Right lobe of liver (tissue), 6 donors: ENCODE measurements around the gene ALPK3. TPM values are rescaled to one million over a fixed set of nuclear protein-coding genes. Genes with fewer than 3 reads are reported as not detected.

Experiments
- ATAC-seq, 4 donors: fragments of 200-7000 bp; cut with Tn5 transposase; one replicate each; pipeline ENCODE4 v1.9.1; 2020; ENCODE audit warnings: mild to moderate bottlenecking in 4 of 4, moderate library complexity in 4 of 4
- DNase-seq, 3 donors: peaks; one replicate each; pipeline ENCODE4 v3.0.0-alpha.2; 2020
- H3K27ac ChIP-seq, 3 donors: fragments of 200-600 bp; one replicate each; pipeline ENCODE4 v1.8.0; 2022
- H3K27me3 ChIP-seq, 2 donors: fragments of 200-600 bp; one replicate each; pipeline ENCODE4 v1.8.0; 2022
- H3K36me3 ChIP-seq, 4 donors: fragments of 200-600 bp; sonication (generic) in 1 of 4; one replicate each; pipeline versions ENCODE4 v1.5.1 to v1.8.0; 2017 to 2022; ENCODE audit warnings: control low read depth in 1 of 4
- H3K4me1 ChIP-seq, 4 donors: fragments of 200-600 bp; sonication (generic) in 1 of 4; one replicate each; pipeline versions ENCODE4 v1.5.1 to v1.8.0; 2017 to 2022; ENCODE audit warnings: control low read depth in 1 of 4
- H3K4me3 ChIP-seq, 3 donors: fragments of 200-600 bp; one replicate each; pipeline ENCODE4 v1.8.0; 2022
- H3K9me3 ChIP-seq, 4 donors: fragments of 200-600 bp; sonication (generic) in 1 of 4; one replicate each; pipeline versions ENCODE4 v1.5.1 to v1.8.0; 2017 to 2022; ENCODE audit warnings: control low read depth in 1 of 4
- CTCF ChIP-seq, 4 donors: fragments of 200-600 bp in 3 of 4; fragments of 450-650 bp in 1 of 4; IDR thresholded peaks; one replicate each; pipeline versions ENCODE4 v1.5.1 to v1.8.0; 2016 to 2022; ENCODE audit warnings: antibody characterized with exemption in 4 of 4, mild to moderate bottlenecking in 2 of 4
- POLR2A ChIP-seq: fragments of 450-650 bp; IDR thresholded peaks from one replicate; pipeline ENCODE4 v1.6.1; 2017; ENCODE audit warnings: antibody characterized with exemption, mild to moderate bottlenecking
- WGBS: methylation state at CpG from one replicate; pipeline ENCODE4 v1.1.6; 2018; ENCODE audit warnings: low coverage, low lambda C conversion rate; ENCODE audit not compliant: insufficient coverage; ENCODE audit errors: missing lambda C conversion rate; 5-methylcytosine and 5-hydroxymethylcytosine counted together
- intact Hi-C, 2 donors: fragments of 100-400 bp; cut with DNase I; formaldehyde crosslinking; loops; one replicate each; pipeline versions ENCODE4 v1.11.2 to v1.14.1; 2022
- small RNA-seq, 2 experiments: library from RNA; depleted of rRNA; stranded (forward); fragments of <200 nt; gene quantifications; one replicate each; pipeline ENCODE3, GENCODE V24; 2016
- total RNA-seq, 6 experiments: library from RNA; depleted of rRNA in 2 of 6; stranded (reverse); fragments of >200 nt in 2 of 6; fragmentation: NEBNext Ultra II Directional in 3 of 6; extraction: Animal tissue kit (Norgen Biotek cat#: 25700) in 3 of 6; gene quantifications; one replicate each; pipeline versions ENCODE4 v1.1.0 to v1.2.4, GENCODE V29; 2016 to 2023
- donor health status: DM: no; HTN: yes; CAD: no.
- donor health status: DM: no; HTN: no; CAD: no.
- donor health status: DM: no; HTN: no; CAD: no.
- donor health status: DM: no; HTN: yes; CAD: no.
- donor health status: DM: no; HTN: yes; CAD: no.

The ALPK3 gene
- total RNA-seq, 6 experiments from 2014 or later = 1.3 to 12.5 (median 5.5) TPM

DNA sequence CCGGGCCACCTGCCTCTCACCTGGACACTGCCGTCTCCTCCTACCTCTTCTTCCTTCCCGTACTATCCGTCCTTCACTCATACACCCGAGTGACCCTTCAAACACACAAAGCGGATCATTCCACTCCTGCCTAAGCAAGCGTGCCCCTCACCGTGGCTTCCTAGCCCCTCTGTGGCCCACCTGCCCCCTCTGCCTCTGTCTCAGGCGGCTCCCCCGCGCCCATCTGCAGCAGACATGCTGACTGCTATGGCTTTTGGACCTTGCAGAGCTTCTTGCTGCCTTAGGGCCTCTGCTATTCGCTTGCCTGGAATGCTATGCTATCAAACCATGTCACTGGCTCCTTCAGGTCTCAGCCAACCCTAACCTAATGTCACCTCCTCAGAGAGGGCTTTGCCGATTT lies 105.4 kb downstream of the ALPK3 start:
- intact Hi-C loops = loop anchor here in 1 of 2 donors (10.0 kb wide), 1 partner anchor 98 kb away; no protein-coding TSS in a partner anchor
- TF ChIP-seq CTCF (IDR thresholded peaks at IDR 0.05) (no peak), POLR2A (no peak)
- DNase-seq = no peak
- Histone ChIP-seq H3K27me3 (no peaks in the 10 kb centered on the region), H3K4me3 (no peak overlapping the region), H3K36me3 (peaks cover 0 to 6% (median 0%) of the 10 kb centered on the region in 4 donors), H3K9me3 (no peaks in the 10 kb centered on the region), H3K4me1 (peaks cover 0 to 17% (median 8%) of the 10 kb centered on the region in 4 donors), H3K27ac (no peak overlapping the region)
- WGBS = 90% methylated on average over 10 of the region's 13 CpGs
- no peak for ATAC-seq

Small RNAs within 50 kb of the gene (small RNA-seq; reads per million reads assigned to genes)
- gene RF00402 = 0 reads per million in 2 experiments

Other genes starting within 250 kb of the ALPK3 start
- gene ZSCAN2, start 216.3 kb upstream of the ALPK3 start, total RNA-seq = 1 to 10 TPM; 4.5 to 8.7 (median 6.8) TPM
- gene WDR73, start 163.1 kb upstream of the ALPK3 start, total RNA-seq = 10 to 100 TPM in 1 of 6 experiments, 1 to 10 TPM in 5; 6.3 to 11.1 (median 8.1) TPM
- gene NMB, start 159.2 kb upstream of the ALPK3 start, total RNA-seq = 1 to 10 TPM in 4 of 6 experiments, under 1 TPM in 2; 0.76 to 3.8 (median 1.7) TPM
- gene SEC11A, start 101.2 kb upstream of the ALPK3 start, total RNA-seq = 10 to 100 TPM; 58.7 to 71.5 (median 65.3) TPM
- 10 to 100 TPM; 10.8 to 13.2 (median 12.1) TPM for gene ZNF592, start 68.8 kb upstream of the ALPK3 start, total RNA-seq
- 10 to 100 TPM; 33.2 to 75.4 (median 49.9) TPM for gene SLC28A1, start 67.3 kb downstream of the ALPK3 start, total RNA-seq
- gene PDE8A, start 164.5 kb downstream of the ALPK3 start, total RNA-seq = 10 to 100 TPM; 32.7 to 40.5 (median 37.4) TPM